Measurements from ENCODE around the gene CFAP45. TPM values are rescaled to one million over a fixed set of nuclear protein-coding genes. Genes with fewer than 3 reads are reported as not detected.
"Not testable (repeated sequence)": the region's sequence is repeated elsewhere in the genome, so short reads cannot be mapped to it uniquely, and the experiment has no call there.

CFAP45 gene
- total RNA-seq, 2 experiments from 2014 or later, result 0.98 to 1.1 TPM

DNA sequence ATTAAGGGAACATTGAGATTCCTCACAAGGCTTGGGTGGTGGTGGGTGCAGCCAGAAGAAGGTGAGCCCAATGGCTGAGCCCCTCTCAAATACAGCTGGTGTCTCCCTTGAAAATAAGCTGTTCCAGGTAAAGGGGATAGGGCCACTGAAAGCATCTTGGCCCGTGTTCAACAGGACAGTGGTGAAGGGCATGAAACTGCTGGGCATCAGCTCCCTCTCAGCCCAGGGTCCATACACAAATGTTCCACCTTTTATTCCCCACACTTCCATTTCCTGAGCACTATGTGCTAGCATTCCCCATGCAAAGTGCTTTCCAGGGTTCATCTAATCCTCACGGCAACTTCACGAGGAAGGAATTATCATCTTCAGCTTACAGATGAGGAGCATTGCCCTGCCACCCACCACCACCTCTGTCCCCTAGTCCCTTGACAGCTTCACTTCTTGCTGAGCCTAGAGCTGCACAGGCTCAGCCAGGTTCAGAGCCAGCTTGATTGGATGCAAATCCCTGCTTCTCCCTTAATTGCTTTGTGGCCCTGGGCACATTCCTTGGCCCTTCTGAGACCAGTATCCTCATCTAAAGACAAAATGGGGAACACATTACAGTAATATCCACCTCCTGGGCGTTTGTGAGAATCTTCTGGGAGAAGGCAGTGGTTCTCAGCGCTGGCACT, 15.7 kb upstream of the CFAP45 start:
- CTCF ChIA-PET, result interaction anchor here (0.6 to 1.2 kb wide), 2 partner anchors 20 to 63 kb away, joined by 3 read pairs; no protein-coding TSS in a partner anchor
- Mint-ChIP-seq H3K27me3 (no peaks in the 10 kb centered on the region), H3K36me3 (ENCODE audit: low read depth) (peaks cover 39% of the 10 kb centered on the region), H3K4me3 (no peak overlapping the region), H3K4me1 (peaks cover 55% of the 10 kb centered on the region), H3K27ac (peak overlapping the region; percentile 62), H3K9me3 (ENCODE audit: low read depth) (no peaks in the 10 kb centered on the region)
- ATAC-seq (no peak), DNase-seq (no peak)
- intact Hi-C loops (cut with DNase I, micrococcal nuclease), result no loop called here
- POLR2A ChIA-PET, result no interaction called here

GRCh38 chr1:159914252-159915018, 14.5 kb upstream of the CFAP45 start:
- no peak overlapping the region for H3K4me3 Mint-ChIP-seq
- H3K36me3 Mint-ChIP-seq (ENCODE audit: low read depth), result peaks cover 27% of the 10 kb centered on the region
- H3K4me1 Mint-ChIP-seq, result peaks cover 57% of the 10 kb centered on the region
- CTCF ChIA-PET, result no interaction called here
- intact Hi-C loops (cut with DNase I, micrococcal nuclease), result no loop called here
- DNase-seq, result no peak
- POLR2A ChIA-PET, result interaction anchor here (1.4 kb wide), 1 partner anchor 8 kb away, joined by 9 read pairs; no protein-coding TSS in a partner anchor
- H3K27me3 Mint-ChIP-seq, result no peaks in the 10 kb centered on the region
- ATAC-seq, result no peak
- no peaks in the 10 kb centered on the region for H3K9me3 Mint-ChIP-seq (ENCODE audit: low read depth)
- H3K27ac Mint-ChIP-seq, result no peak overlapping the region

- DNase-seq (no peak), ATAC-seq (no peak)
- CTCF ChIA-PET, result no interaction called here
- Mint-ChIP-seq H3K9me3 (ENCODE audit: low read depth) (no peaks in the 10 kb centered on the region), H3K27me3 (no peaks in the 10 kb centered on the region), H3K4me1 (peaks cover 56% of the 10 kb centered on the region), H3K36me3 (ENCODE audit: low read depth) (peaks cover 19% of the 10 kb centered on the region), H3K4me3 (no peak overlapping the region), H3K27ac (no peak overlapping the region)
- POLR2A ChIA-PET, result interaction anchor here (1.4 kb wide), 1 partner anchor 9 kb away, joined by 9 read pairs; no protein-coding TSS in a partner anchor
- intact Hi-C loops (cut with DNase I, micrococcal nuclease), result no loop called here
These were observed 13.7 kb upstream of the CFAP45 start for GRCh38 chr1:159913451-159914192.

DNA sequence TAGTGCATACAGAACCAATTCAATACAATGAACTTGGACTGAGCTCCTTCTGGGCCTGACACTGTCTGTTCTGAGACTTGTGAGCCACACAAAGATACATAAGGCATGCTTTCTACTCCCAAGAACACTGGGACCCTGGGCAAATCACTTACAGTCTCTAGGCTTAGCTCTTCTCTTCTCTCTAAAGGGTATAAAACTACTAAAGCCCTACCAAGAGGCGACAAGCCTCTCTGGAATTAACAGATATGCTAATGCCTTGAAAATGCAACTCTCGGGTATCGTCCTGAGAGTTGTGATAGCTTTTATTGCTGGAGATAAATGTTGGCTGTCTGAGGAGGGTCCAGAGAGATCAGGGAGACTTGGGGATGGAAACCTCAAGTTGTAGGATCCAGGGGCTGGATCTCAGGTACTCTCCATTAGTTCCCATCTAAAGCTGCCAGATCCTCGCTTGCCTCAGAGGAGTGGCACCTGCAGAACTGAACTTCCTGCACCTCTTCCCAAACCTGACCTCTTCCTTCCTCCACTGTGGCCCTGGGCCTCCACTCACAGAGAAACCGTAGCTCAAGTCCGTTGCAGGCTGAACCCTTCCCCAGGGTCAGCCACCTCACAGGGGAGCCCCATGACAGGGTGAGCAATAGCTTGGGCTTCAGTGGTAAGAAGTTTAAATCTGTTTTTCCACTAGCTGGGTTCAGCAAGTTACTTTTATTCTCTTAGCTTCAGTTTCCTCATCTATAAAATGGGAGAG, 11.5 kb upstream of the CFAP45 start:
- intact Hi-C loops (cut with DNase I, micrococcal nuclease), result no loop called here
- H3K9me3 Mint-ChIP-seq (ENCODE audit: low read depth), result no peaks in the 10 kb centered on the region
- peak overlapping the region; percentile 92 for H3K27ac Mint-ChIP-seq
- H3K36me3 Mint-ChIP-seq (ENCODE audit: low read depth), result peaks cover 6% of the 10 kb centered on the region
- POLR2A ChIA-PET, result interaction anchor here (0.6 kb wide), 1 partner anchor 345 kb away, joined by 8 read pairs; no protein-coding TSS in a partner anchor
- DNase-seq (peak; percentile 49), ATAC-seq (peak; percentile 31)
- CTCF ChIA-PET, result interaction anchor here (0.6 to 1.0 kb wide), 3 partner anchors 10 to 174 kb away, joined by 3 to 4 read pairs (median 3); no protein-coding TSS in a partner anchor
- no peaks in the 10 kb centered on the region for H3K27me3 Mint-ChIP-seq
- peaks cover 46% of the 10 kb centered on the region for H3K4me1 Mint-ChIP-seq
- H3K4me3 Mint-ChIP-seq, result no peak overlapping the region

- ChIA-PET CTCF (interaction anchor here (0.8 to 1.9 kb wide), 4 partner anchors 14 to 177 kb away, joined by 3 to 7 read pairs (median 4); no protein-coding TSS in a partner anchor), POLR2A (interaction anchor here (0.6 kb wide), 1 partner anchor 656 kb away, joined by 7 read pairs; no protein-coding TSS in a partner anchor)
- no peaks in the 10 kb centered on the region for H3K9me3 Mint-ChIP-seq (ENCODE audit: low read depth)
- H3K27me3 Mint-ChIP-seq, result no peaks in the 10 kb centered on the region
- intact Hi-C loops (cut with DNase I, micrococcal nuclease), result no loop called here
- DNase-seq (no peak), ATAC-seq (no peak)
- no peak overlapping the region for H3K27ac Mint-ChIP-seq
- no peak overlapping the region for H3K4me3 Mint-ChIP-seq
- H3K36me3 Mint-ChIP-seq (ENCODE audit: low read depth), result peaks cover 1% of the 10 kb centered on the region
- peaks cover 33% of the 10 kb centered on the region for H3K4me1 Mint-ChIP-seq
These were observed 8.3 kb upstream of the CFAP45 start for GRCh38 chr1:159908031-159908940.

DNA sequence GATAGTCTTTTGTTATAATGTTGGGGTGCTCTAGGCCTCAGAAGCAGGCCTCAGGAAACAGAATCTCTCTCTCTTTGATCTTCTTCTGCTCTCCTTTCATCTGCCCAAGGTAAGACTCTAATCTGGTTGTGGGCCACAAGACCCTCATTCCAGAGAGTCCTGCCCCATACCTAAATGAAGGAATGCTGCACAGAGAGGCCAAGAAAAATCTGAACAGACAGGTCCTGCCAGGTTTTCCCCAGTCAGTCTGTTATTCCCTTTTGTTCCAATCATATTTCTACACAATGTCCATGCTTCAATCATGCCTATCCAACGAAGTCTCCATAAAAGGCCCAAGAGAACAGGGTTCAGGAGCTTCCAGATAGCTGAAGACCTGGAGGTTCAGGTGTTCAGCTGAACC, 7.0 kb upstream of the CFAP45 start:
- H3K4me3 Mint-ChIP-seq, result no peak overlapping the region
- H3K36me3 Mint-ChIP-seq (ENCODE audit: low read depth), result peaks cover 1% of the 10 kb centered on the region
- intact Hi-C loops (cut with DNase I, micrococcal nuclease), result no loop called here
- no peak for DNase-seq
- no peak overlapping the region for H3K27ac Mint-ChIP-seq
- CTCF ChIA-PET, result interaction anchor here (1.3 to 1.9 kb wide), 2 partner anchors 13 to 14 kb away, joined by 3 to 7 read pairs; no protein-coding TSS in a partner anchor
- H3K4me1 Mint-ChIP-seq, result peaks cover 26% of the 10 kb centered on the region
- no peaks in the 10 kb centered on the region for H3K9me3 Mint-ChIP-seq (ENCODE audit: low read depth)
- H3K27me3 Mint-ChIP-seq, result no peaks in the 10 kb centered on the region
- POLR2A ChIA-PET, result no interaction called here
- ATAC-seq, result no peak

- POLR2A ChIA-PET; DNase-seq; intact Hi-C loops (cut with DNase I, micrococcal nuclease); H3K36me3 Mint-ChIP-seq (ENCODE audit: low read depth); H3K27ac Mint-ChIP-seq; H3K4me1 Mint-ChIP-seq; ATAC-seq; H3K9me3 Mint-ChIP-seq (ENCODE audit: low read depth); H3K27me3 Mint-ChIP-seq; H3K4me3 Mint-ChIP-seq: not testable (repeated sequence)
- CTCF ChIA-PET, result interaction anchor here (0.6 kb wide), 1 partner anchor 13 kb away, joined by 3 read pairs; no protein-coding TSS in a partner anchor
These were observed 4.1 kb upstream of the CFAP45 start for GRCh38 chr1:159904036-159904435.

GRCh38 chr1:159902541-159902940, 2.6 kb upstream of the CFAP45 start:
- CTCF ChIA-PET, result interaction anchor here (0.5 to 1.5 kb wide), 4 partner anchors 10 to 106 kb away, joined by 3 to 4 read pairs (median 4); no protein-coding TSS in a partner anchor
- peaks cover under 1% of the 10 kb centered on the region for H3K36me3 Mint-ChIP-seq (ENCODE audit: low read depth)
- POLR2A ChIA-PET, result no interaction called here

GRCh38 chr1:159900755-159901360, 893 bp upstream of the CFAP45 start:
- no peak for ATAC-seq
- ChIA-PET CTCF (interaction anchor here (1.0 to 1.6 kb wide), 4 partner anchors 9 to 107 kb away, joined by 3 to 9 read pairs (median 5); no protein-coding TSS in a partner anchor), POLR2A (no interaction called here)
- no peaks in the 10 kb centered on the region for H3K4me1 Mint-ChIP-seq
- H3K27ac Mint-ChIP-seq, result no peak overlapping the region
- no peaks in the 10 kb centered on the region for H3K36me3 Mint-ChIP-seq (ENCODE audit: low read depth)
- no peak for DNase-seq
- no peaks in the 10 kb centered on the region for H3K27me3 Mint-ChIP-seq
- H3K4me3 Mint-ChIP-seq, result no peak overlapping the region
- H3K9me3 Mint-ChIP-seq (ENCODE audit: low read depth), result no peaks in the 10 kb centered on the region
- intact Hi-C loops (cut with DNase I, micrococcal nuclease), result no loop called here

More at GRCh38 chr1:159902541-159902940, 2.6 kb upstream of the CFAP45 start:
- Mint-ChIP-seq H3K27ac (no peak overlapping the region), H3K27me3 (no peaks in the 10 kb centered on the region), H3K4me1 (peaks cover 2% of the 10 kb centered on the region), H3K4me3 (no peak overlapping the region), H3K9me3 (ENCODE audit: low read depth) (no peaks in the 10 kb centered on the region)
- DNase-seq (no peak), ATAC-seq (no peak)
- intact Hi-C loops (cut with DNase I, micrococcal nuclease), result no loop called here

- intact Hi-C loops (cut with DNase I, micrococcal nuclease); H3K9me3 Mint-ChIP-seq (ENCODE audit: low read depth); H3K4me1 Mint-ChIP-seq; H3K27ac Mint-ChIP-seq; DNase-seq; POLR2A ChIA-PET; H3K4me3 Mint-ChIP-seq; H3K36me3 Mint-ChIP-seq (ENCODE audit: low read depth); CTCF ChIA-PET; H3K27me3 Mint-ChIP-seq; ATAC-seq: not testable (repeated sequence)
These were observed 331 bp downstream of the CFAP45 start for GRCh38 chr1:159899634-159900033.

Measured in activated CD4-positive, alpha-beta T cell treated with anti-CD3 and anti-CD28 coated beads for 36 hours (primary cell).